ENCODE measurements around the gene PEPD.

- TF ChIP-seq CTCF (IDR thresholded peaks at IDR 0.05), result no peak
- TF ChIP-seq POLR2A (IDR thresholded peaks at IDR 0.05), result no peak
Measured at GRCh38 chr19:33377586-33378475, 143.8 kb downstream of the PEPD start.

Data from Peyer's patch (tissue), 4 donors.